Lung microvascular endothelial cell (primary cell): ENCODE results near the gene LMCD1. TPM values are rescaled to one million over a fixed set of nuclear protein-coding genes. Genes with fewer than 3 reads are reported as not detected.
"Not testable (repeated sequence)": the region's sequence is repeated elsewhere in the genome, so short reads cannot be mapped to it uniquely, and the experiment has no call there.

Source experiments
- DNase-seq, 2 donors: peaks; one replicate each; pipeline versions ENCODE4 v3.0.0 to v3.0.0-alpha.2; 2010; ENCODE audit warnings: low read depth in 2 of 2
- total RNA-seq: library from RNA; depleted of rRNA; stranded (reverse); fragments of >200 nt; gene quantifications from 2 replicates; pipeline ENCODE4 v1.2.1, GENCODE V29; 2014

The LMCD1 gene
- total RNA-seq, 1 donor from 2014 or later, result 19.8 TPM

GRCh38 chr3:8559351-8559750, 57.7 kb downstream of the LMCD1 start:
- no peak for DNase-seq

- peak in 1 of 2 donors; percentile 30 for DNase-seq
Observed at GRCh38 chr3:8560366-8561007, 58.9 kb downstream of the LMCD1 start.

GRCh38 chr3:8561370-8561769, 59.7 kb downstream of the LMCD1 start:
- no peak for DNase-seq

- DNase-seq, result no peak
Observed at GRCh38 chr3:8562081-8562595, 60.5 kb downstream of the LMCD1 start.

GRCh38 chr3:8563146-8563545, 61.5 kb downstream of the LMCD1 start:
- peak in 1 of 2 donors; percentile 43 for DNase-seq

GRCh38 chr3:8563597-8563996, 62.0 kb downstream of the LMCD1 start:
- no peak for DNase-seq

- no peak for DNase-seq
Observed at GRCh38 chr3:8565376-8565775, 63.8 kb downstream of the LMCD1 start.

GRCh38 chr3:8567784-8568575, 66.4 kb downstream of the LMCD1 start:
- no peak for DNase-seq

GRCh38 chr3:8571256-8571655, 69.6 kb downstream of the LMCD1 start:
- DNase-seq, result peak in 1 of 2 donors; percentile 27

- no peak for DNase-seq
Observed at GRCh38 chr3:8573342-8573926, 71.8 kb downstream of the LMCD1 start.

- DNase-seq, result no peak
Observed at GRCh38 chr3:8574040-8574669, 72.5 kb downstream of the LMCD1 start.

- no peak for DNase-seq
Observed at GRCh38 chr3:8574670-8575322, 73.2 kb downstream of the LMCD1 start.

GRCh38 chr3:8575364-8576104, 73.9 kb downstream of the LMCD1 start:
- DNase-seq, result peak in 1 of 2 donors; percentile 30

- DNase-seq, result no peak
Observed at GRCh38 chr3:8576436-8576835, 74.8 kb downstream of the LMCD1 start.

- no peak for DNase-seq
Observed at GRCh38 chr3:8576841-8577571, 75.4 kb downstream of the LMCD1 start.

- DNase-seq, result no peak
Observed at GRCh38 chr3:8578282-8578681, 76.7 kb downstream of the LMCD1 start.

GRCh38 chr3:8579096-8579495, 77.5 kb downstream of the LMCD1 start:
- peak in 1 of 2 donors; percentile 14 for DNase-seq

- no peak for DNase-seq
Observed at GRCh38 chr3:8579943-8580342, 78.3 kb downstream of the LMCD1 start.

- not testable (repeated sequence) for DNase-seq
Observed at GRCh38 chr3:8580434-8580833, 78.8 kb downstream of the LMCD1 start.

GRCh38 chr3:8581373-8581772, 79.8 kb downstream of the LMCD1 start:
- DNase-seq, result no peak
